HEK293T (cell line): ENCODE measurements around the gene CREB5.

ENCODE experiments used
- CTCF ChIA-PET: fragments of 350-600 bp; formaldehyde crosslinking; extraction: SDS; loops from one replicate; lab custom pipeline; 2021; ENCODE audit warnings: antibody characterized with exemption, inconsistent platforms; lab: Yijun Ruan, JAX
- POLR2A ChIA-PET: fragments of 350-600 bp; formaldehyde crosslinking; extraction: SDS; loops from one replicate; lab custom pipeline; 2020; ENCODE audit warnings: antibody characterized with exemption, inconsistent platforms; lab: Yijun Ruan, JAX
- DNase-seq: peaks from one replicate; pipeline ENCODE4 v3.0.0; 2012; ENCODE audit warnings: mixed read lengths; ENCODE audit errors: extremely low spot score
- ARNT ChIP-seq: fragments of 450-650 bp; IDR thresholded peaks from 2 replicates; pipeline ENCODE4 v1.6.1; 2017; ENCODE audit warnings: mild to moderate bottlenecking
- BHLHE40 ChIP-seq: fragments of 450-650 bp; IDR thresholded peaks from 2 replicates; pipeline ENCODE4 v1.6.1; 2016; ENCODE audit warnings: mild to moderate bottlenecking, moderate library complexity, borderline replicate concordance
- CTBP1 ChIP-seq: fragments of 450-650 bp; IDR thresholded peaks from 2 replicates; pipeline ENCODE4 v1.6.1; 2016; ENCODE audit warnings: borderline replicate concordance
- ELF4 ChIP-seq: fragments of 450-650 bp; IDR thresholded peaks from 2 replicates; pipeline ENCODE4 v1.6.1; 2017; ENCODE audit warnings: antibody characterized with exemption
- FOXA1 ChIP-seq: fragments of 450-650 bp; IDR thresholded peaks from 2 replicates; pipeline ENCODE4 v1.6.1; 2016; ENCODE audit warnings: mild to moderate bottlenecking
- FOXK2 ChIP-seq: fragments of 450-650 bp; IDR thresholded peaks from 2 replicates; pipeline ENCODE4 v1.6.1; 2016; ENCODE audit warnings: mild to moderate bottlenecking
- FOXM1 ChIP-seq: fragments of 450-650 bp; IDR thresholded peaks from 2 replicates; pipeline ENCODE4 v1.6.1; 2017; ENCODE audit warnings: mild to moderate bottlenecking, borderline replicate concordance
- HDGF ChIP-seq: fragments of 450-650 bp; IDR thresholded peaks from 2 replicates; pipeline ENCODE4 v1.6.1; 2017; ENCODE audit warnings: antibody characterized with exemption, borderline replicate concordance
- L3MBTL2 ChIP-seq: fragments of 450-650 bp; conservative IDR thresholded peaks from 2 replicates; pipeline ENCODE4 v1.6.1; 2016; ENCODE audit warnings: mild to moderate bottlenecking
- LEF1 ChIP-seq: fragments of 450-650 bp; IDR thresholded peaks from 2 replicates; pipeline ENCODE4 v1.6.1; 2017; ENCODE audit warnings: mild to moderate bottlenecking, borderline replicate concordance
- NFRKB ChIP-seq: fragments of 450-650 bp; IDR thresholded peaks from 2 replicates; pipeline ENCODE4 v1.6.1; 2016; ENCODE audit warnings: mild to moderate bottlenecking, moderate library complexity
- SP1 ChIP-seq: fragments of 450-650 bp; IDR thresholded peaks from 2 replicates; pipeline ENCODE4 v1.6.1; 2017
- SUZ12 ChIP-seq: fragments of 450-650 bp; IDR thresholded peaks from 2 replicates; pipeline ENCODE4 v1.6.1; 2016; ENCODE audit warnings: mild to moderate bottlenecking
- TARDBP ChIP-seq: fragments of 450-650 bp; IDR thresholded peaks from 2 replicates; pipeline ENCODE4 v1.6.1; 2016
- ZNF384 ChIP-seq: fragments of 450-650 bp; IDR thresholded peaks from 2 replicates; pipeline ENCODE4 v1.6.1; 2016
- TF ChIP-seq, protein P1 (sequence below): fragments of 450-650 bp; IDR thresholded peaks from 2 replicates; pipeline ENCODE4 v1.6.1; 2016

The CREB5 gene

DNA sequence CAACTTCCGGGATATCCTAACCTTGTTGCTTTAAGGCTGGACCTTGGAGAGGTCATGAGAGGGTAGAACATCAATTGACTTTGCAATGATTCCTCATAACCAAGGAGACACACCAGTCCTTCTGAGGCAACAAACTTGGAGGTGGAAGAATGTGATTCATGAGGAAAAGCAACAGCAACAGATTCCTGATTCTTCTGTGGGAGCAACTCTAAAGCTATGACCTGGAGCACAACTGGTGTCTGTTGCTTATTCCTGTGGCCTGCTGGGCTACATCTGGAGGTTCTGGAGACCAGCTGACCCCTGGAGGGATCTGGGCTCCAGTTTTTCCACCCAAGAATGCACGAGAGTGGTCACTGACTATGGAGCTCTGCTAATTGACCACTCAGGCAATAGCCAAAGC lies 116.6 kb downstream of the CREB5 start:
- POLR2A ChIA-PET, result no interaction called here
- CTCF ChIA-PET, result no interaction called here
- no peak for DNase-seq
- no peak for TF ChIP-seq TARDBP
- no peak for TF ChIP-seq BHLHE40
- TF ChIP-seq CTBP1, result no peak
- TF ChIP-seq SUZ12, result no peak
- TF ChIP-seq HDGF, result no peak
- no peak for TF ChIP-seq NFRKB
- no peak for TF ChIP-seq FOXK2

DNA sequence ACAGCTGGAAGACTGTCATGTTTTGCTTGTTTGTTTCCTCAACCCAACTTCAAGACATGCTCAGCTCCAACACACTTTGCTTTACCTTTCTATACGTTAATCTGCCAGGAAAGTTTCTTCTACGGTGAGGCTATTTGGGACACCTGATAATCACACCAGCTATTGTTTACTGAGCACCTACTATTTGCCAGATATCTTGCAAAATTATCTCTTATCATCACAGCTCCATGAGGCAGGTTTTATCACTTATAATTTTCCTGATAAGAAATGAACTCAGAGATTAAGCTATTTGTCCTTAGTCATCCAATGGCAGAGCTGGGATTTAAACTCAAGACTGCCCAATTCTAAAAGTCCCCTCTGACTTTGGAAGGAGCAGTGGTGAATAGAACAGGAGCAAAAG lies 117.4 kb downstream of the CREB5 start:
- CTCF ChIA-PET, result interaction anchor here (1.6 kb wide), 1 partner anchor 32 kb away, joined by 8 read pairs; no protein-coding TSS in a partner anchor
- POLR2A ChIA-PET, result no interaction called here
- DNase-seq, result no peak
- TF ChIP-seq CTBP1 (no peak), TARDBP (no peak), FOXM1 (no peak), ZNF384 (no peak), SUZ12 (no peak), BHLHE40 (no peak), FOXK2 (no peak), FOXA1 (no peak), ARNT (no peak), HDGF (no peak), NFRKB (no peak), SP1 (no peak), LEF1 (no peak), L3MBTL2 (no peak), ELF4 (no peak)
- TF ChIP-seq, protein P1, sequence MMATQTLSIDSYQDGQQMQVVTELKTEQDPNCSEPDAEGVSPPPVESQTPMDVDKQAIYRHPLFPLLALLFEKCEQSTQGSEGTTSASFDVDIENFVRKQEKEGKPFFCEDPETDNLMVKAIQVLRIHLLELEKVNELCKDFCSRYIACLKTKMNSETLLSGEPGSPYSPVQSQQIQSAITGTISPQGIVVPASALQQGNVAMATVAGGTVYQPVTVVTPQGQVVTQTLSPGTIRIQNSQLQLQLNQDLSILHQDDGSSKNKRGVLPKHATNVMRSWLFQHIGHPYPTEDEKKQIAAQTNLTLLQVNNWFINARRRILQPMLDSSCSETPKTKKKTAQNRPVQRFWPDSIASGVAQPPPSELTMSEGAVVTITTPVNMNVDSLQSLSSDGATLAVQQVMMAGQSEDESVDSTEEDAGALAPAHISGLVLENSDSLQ, result no peak

DNA sequence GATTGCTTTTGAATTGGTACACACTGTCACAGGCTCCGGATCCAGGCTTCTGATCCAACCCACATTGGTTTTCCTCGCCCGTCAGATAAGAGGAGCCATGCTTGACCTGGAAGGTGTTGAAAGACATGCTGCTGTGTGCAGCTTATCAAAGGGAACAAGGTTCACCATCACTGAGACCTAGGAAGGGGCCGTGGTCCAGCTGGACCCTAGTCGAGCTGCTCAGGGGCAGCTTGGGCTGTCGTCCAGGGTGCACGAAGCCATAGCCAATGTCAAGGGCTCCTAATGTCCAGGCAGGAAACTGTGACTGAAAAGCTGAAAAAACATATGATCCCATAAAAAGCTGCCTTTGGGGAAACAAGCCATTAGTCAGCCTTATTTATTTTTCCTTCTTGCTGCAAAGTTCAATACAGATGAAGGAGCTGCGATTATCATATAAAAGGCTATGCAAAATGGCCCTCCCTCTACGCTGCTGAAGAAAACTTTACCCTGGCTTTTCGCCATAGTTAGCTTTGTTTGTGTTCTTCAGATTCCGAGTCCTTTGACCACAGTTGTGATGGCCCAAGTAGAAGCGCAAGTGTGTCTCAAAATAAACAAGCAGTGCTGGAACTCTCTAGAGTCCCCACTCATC lies 118.0 kb downstream of the CREB5 start:
- DNase-seq, result no peak
- ChIA-PET POLR2A (no interaction called here), CTCF (interaction anchor here (0.6 to 1.6 kb wide), 4 partner anchors 31 to 193 kb away, joined by 3 to 8 read pairs (median 4); no protein-coding TSS in a partner anchor)
- TF ChIP-seq SP1, result no peak
- no peak for TF ChIP-seq HDGF
- TF ChIP-seq, protein P1, result no peak
- TF ChIP-seq BHLHE40, result no peak
- TF ChIP-seq ARNT, result no peak
- TF ChIP-seq L3MBTL2, result no peak
- TF ChIP-seq LEF1, result no peak
- no peak for TF ChIP-seq ZNF384
- no peak for TF ChIP-seq ELF4
- no peak for TF ChIP-seq FOXM1

DNA sequence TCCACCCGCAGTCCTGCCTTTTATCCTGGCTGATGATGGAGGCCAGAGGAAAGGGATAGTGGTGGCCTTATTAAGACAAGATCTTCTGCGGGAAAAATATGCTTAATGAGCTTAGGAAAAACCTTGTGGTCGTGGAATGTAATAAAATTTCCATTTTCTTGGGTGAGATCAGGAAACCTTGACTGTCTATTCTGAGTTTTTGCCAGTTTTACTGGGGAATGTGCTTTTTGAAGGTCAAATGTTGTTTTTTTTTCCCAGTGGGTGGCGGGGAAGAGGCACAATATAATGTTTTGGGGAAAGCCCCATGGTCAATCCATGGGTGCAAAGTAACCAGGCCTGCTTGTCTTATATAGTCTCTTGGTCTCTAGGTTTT lies 118.5 kb downstream of the CREB5 start:
- ChIA-PET CTCF (interaction anchor here (0.6 to 1.6 kb wide), 4 partner anchors 31 to 193 kb away, joined by 3 to 8 read pairs (median 4); no protein-coding TSS in a partner anchor), POLR2A (no interaction called here)
- no peak for DNase-seq
- TF ChIP-seq BHLHE40, result no peak
- TF ChIP-seq TARDBP, result no peak
- TF ChIP-seq FOXM1, result no peak
- no peak for TF ChIP-seq LEF1
- TF ChIP-seq SUZ12, result no peak
- no peak for TF ChIP-seq ELF4
- TF ChIP-seq SP1, result no peak
- TF ChIP-seq CTBP1, result no peak
- TF ChIP-seq, protein P1, result no peak
- TF ChIP-seq HDGF, result no peak

DNA sequence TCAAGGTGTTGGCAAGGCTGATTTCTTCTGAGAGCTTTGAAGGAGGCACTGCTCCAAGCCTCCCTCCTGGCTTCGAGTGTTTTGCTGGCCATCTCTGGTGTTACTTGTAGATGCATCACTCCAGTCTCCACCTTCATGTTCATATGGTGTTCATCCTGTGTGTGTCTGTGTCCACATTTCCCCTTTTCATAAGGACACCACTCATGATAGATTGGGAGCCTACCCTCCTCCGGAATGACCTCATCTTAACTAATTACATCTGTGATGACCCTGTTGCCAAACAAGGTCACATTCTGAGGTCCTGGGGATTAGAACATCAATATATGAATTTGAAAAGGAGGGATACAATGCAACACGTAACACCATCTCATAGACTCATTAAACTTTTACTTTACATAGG lies 119.0 kb downstream of the CREB5 start:
- TF ChIP-seq CTBP1 (no peak), NFRKB (no peak), L3MBTL2 (no peak), ARNT (no peak), SUZ12 (no peak), FOXA1 (no peak), ZNF384 (no peak), TARDBP (no peak), FOXK2 (no peak), ELF4 (no peak), HDGF (no peak), SP1 (no peak), FOXM1 (no peak), BHLHE40 (no peak), LEF1 (no peak)
- TF ChIP-seq, protein P1, result no peak
- ChIA-PET CTCF (interaction anchor here (1.0 kb wide), 1 partner anchor 103 kb away, joined by 3 read pairs; no protein-coding TSS in a partner anchor), POLR2A (no interaction called here)
- DNase-seq, result no peak
